ENCODE results near the gene CLDN5.

CLDN5 gene, protein sequence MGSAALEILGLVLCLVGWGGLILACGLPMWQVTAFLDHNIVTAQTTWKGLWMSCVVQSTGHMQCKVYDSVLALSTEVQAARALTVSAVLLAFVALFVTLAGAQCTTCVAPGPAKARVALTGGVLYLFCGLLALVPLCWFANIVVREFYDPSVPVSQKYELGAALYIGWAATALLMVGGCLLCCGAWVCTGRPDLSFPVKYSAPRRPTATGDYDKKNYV

DNA sequence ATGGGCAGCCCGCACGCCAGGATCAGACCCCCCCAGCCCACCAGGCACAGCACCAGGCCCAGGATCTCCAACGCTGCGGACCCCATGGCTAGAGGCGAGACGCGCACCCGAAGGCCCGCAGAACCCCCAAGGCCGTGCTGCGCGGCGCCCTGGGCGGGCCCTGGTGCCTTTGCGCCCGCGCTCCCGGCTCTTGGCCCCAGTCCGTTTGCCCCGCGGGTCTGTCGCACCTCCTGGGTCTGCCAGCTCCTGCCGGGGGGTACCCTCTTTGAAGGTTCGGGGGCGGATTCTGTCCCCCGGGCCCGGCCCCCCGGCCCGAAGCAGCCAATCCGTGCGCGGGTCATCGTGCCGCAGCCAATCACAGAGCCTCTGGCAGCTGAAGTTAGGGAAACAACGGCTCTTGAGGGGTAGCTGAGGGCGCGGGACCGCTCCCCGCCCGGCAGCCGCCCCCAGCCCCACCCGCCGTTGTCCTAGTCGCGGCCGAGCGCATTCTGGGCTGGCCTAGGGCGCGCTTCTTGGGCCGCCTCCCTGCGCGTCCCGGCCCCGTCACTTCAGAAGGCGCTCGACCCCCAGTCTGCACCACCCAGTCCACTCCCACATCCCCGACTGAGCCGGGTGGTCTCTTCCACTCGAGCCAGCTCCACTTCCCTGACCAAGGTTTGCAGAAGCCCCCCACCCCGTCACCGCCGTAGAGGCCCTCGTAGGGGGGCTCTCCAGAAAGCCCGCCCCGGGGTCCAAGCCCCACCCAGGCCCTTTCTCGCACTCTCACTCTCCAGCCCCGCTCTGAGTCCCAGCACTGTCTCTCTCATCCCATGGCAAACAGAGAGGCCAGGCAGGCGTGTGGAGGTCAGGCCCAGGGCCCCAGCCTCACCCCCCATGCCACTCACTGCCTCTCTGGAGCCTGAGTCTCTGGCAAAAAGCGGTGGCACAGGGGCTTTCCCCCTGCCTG lies at the start of gene CLDN5:
TSS of gene CLDN5 (minus strand) at position 241 of the 946 bp plus-strand sequence. CDS start at position 86, 155 bp downstream.
- H3K27ac ChIP-seq, result no peak within 1 kb of the TSS
- DNase-seq (ENCODE audit: low read depth, low spot score), result no peak

DNA sequence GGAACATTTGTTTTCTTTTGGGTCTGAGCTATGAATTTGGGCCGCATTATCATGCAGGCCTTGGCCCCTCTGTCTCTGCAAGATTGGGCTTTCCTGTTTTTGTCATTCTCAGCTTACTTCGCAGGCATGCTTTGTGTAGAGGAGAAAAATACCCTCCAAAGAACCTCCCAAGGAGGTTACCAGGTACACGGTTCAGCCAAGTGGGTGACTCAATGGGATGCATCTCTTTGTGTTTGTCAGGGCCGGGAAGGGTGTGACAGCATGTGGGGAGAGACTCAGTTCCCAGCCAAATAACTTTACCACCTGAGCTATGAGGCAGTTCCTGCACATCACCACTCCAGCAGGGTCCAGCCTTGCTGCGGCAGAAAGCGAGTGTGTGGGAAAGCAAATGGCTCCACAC lies 47.8 kb upstream of the CLDN5 start:
- no peak overlapping the region for H3K27ac ChIP-seq
- DNase-seq (ENCODE audit: low read depth, low spot score), result no peak

DNA sequence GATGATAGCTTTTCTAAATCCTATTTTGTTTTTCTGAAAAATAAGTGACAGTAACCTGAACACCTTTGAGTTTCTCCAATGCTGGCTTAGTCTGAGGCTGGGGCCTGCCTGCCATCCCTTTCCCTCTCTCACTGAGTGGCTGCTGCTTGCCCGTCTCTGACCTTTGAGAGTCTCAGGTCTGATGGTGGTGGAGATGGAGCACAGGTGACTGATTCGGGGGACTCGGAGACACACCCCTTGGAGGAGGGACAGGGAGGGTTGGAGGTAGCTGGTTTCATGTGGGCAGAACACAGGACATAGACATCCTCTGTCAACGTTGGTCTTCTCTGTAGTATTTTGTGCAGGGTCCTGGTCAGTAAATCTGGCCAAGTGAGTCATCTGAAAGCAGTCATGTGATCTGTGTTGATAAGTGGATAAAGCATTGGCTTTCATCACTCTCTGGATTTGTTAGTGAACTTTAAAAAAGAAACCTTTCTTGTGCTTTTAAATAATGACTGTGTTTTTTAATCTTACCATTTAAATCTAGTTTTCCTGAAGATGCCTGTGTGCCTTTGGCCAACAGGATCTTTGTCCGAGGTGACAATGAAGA lies 47.1 kb upstream of the CLDN5 start:
- no peak for DNase-seq (ENCODE audit: low read depth, low spot score)
- H3K27ac ChIP-seq, result no peak overlapping the region

DNA sequence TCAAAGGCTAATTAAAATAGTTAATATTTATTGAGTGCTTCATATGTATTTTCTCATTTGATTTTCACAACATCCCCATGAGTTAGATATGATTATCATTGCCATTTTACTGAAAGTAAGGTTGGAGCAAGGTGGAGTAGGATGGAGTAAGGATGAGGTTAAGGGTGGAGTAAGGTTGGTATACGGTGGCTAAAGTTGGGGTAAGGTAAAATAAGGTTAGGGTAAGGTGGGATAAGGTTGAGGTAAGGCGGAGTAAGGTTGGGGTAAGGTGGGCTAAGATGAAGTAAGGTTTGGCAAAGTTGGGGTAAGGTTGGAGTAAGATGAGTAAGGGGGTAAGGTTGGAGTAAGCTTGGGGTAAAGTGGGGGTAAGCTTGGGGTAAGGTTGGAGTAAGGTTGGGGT lies 45.8 kb upstream of the CLDN5 start:
- DNase-seq (ENCODE audit: low read depth, low spot score), result no peak

DNA sequence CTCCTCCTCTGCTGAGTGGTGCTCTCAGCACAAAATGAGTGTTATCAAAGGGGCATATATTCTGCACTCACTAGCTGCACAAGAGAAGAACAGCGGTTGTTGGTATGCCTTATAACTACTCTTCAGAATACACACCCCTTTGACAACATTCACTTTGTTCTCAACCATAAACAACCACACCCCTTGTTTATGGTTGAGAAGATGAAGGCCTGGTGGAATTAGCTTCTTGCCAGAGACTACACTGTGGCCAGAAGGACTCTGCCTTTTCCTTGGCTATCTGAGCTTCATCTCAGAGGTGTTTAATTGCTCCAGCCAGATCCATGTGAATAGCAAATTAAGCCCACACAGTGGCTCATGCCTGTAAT lies 45.0 kb upstream of the CLDN5 start:
- H3K27ac ChIP-seq, result peak overlapping the region; percentile 79
- no peak for DNase-seq (ENCODE audit: low read depth, low spot score)

More for the DNA sequence above, 45.8 kb upstream of the CLDN5 start:
- H3K27ac ChIP-seq, result no peak overlapping the region

DNA sequence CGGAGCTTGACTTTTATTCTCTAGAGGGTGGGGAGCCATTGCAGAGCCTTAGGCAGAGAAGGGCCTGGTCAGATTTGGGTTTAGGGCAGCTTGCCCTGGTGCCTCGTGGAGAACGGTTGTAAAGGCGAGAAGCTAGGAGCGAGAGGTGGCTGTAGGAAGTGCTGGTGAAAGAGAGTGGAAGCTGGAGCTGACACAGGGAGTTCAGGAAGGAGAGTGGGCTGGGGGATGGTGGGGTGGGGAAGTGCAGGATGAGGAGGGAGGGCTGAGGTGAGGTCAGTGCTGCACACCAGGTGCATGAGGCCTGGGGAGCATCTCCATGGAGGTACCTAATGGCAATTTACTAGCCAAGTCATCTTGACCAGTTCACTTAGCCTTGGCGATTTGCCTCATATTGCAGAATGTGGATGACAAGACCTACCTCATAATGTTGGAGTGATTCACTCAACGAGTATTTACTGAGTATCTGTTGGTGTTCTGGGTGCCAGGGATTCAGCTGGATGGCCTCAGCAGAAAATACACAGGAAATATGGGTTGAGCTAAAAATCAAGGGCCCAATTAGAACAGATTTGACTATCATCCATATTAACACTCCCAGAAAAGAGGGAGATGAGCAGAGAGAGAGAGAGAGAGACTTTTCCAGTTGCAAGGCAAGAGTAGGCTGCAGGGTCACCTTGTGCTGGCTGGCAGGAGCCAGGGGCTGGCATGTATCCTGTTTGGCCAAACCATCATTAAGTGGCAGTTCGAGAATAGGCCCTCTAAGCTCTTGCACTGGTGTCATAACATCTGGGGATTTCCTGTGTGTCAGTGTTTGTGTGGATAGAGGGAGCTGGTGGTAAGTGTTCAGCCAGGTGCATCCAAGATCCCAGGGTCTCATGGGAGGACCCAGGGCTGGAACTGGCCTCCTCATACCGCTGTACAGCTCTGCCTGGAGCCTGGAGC lies 44.4 kb upstream of the CLDN5 start:
- peak overlapping the region; percentile 79 for H3K27ac ChIP-seq
- DNase-seq (ENCODE audit: low read depth, low spot score), result peak; percentile 68

DNA sequence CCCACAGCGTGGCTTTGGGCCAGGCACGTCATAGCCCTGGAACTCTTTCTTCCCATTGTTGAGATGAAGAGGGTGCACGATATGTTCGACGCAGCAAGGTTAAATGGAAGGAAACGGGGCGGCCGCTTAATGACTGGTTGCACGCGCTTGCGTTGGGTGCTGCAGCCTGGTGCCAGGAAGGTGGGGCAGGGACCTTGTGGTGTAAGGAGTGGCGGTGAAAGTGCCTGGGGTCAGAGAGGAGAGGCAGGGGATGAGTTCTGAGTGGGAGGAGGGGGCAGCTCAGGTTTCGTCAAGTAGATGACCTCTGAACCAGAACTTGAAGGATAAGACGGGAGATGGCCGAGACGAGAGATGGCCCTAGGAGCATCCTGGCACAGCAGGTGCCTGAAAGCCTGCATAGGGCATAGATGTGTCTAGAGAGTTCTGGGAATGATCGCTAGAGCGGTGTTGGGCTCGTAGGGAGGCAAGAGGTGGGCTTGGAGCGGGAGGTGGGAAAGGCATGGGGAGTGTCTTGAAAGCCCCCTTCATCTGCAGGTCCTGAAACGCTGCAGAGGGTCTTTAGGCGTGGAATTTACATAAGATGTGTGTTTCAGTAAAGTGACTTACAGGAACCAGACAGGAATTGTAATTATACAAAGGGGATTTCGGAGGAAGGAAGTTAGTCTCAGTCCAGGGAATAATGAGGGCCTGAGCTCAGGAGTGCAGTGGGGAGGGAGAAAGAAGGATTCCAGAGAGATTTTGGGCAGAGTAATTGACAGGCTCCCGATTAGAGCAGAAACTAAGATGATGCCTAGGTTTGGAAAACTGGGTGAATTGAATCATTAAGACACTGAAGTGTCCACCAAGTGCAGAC lies 43.2 kb upstream of the CLDN5 start:
- no peak for DNase-seq (ENCODE audit: low read depth, low spot score)
- no peak overlapping the region for H3K27ac ChIP-seq

DNA sequence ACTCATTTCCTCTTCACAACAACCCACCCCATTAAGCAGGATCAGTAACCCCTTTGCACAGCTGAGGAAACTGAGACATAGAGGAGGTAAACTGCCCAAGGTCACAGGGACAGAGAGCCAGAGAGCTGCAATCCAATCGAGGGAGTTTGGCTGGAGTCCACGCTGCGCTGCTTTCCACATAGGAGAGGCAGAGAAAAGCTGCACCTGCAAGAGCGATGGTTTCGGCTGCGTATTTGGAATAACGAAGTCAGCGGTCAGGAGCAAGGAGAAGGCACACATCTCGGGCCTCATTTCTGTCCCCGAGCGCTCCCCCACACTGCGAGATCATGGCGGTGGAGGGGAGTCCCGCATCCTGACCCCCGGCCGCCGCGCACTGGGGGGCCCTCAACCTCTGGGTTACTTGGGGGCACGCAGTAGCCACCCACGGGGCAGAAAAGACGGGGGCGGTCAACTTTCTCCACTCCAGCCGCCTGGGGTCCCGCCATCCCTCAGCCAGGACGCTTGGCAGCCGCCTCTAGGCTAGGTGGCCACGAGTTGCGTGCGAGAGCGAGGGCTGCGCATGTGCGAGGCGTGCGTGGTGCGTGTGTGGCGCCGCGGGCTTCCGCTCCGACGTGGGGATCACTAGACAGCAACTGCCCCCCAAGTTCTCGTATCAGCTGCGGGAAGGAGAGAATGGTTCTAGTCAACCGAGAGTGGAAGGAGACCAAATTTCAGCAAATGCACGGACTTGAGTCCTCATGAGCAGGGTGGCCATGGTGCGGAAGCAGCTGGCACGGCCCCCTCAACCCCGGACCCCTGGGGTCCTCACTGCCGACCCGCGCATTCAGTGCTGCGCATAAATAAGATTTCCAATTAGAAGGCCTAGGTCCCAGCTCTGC lies 42.3 kb upstream of the CLDN5 start:
- H3K27ac ChIP-seq, result no peak overlapping the region
- no peak for DNase-seq (ENCODE audit: low read depth, low spot score)

DNA sequence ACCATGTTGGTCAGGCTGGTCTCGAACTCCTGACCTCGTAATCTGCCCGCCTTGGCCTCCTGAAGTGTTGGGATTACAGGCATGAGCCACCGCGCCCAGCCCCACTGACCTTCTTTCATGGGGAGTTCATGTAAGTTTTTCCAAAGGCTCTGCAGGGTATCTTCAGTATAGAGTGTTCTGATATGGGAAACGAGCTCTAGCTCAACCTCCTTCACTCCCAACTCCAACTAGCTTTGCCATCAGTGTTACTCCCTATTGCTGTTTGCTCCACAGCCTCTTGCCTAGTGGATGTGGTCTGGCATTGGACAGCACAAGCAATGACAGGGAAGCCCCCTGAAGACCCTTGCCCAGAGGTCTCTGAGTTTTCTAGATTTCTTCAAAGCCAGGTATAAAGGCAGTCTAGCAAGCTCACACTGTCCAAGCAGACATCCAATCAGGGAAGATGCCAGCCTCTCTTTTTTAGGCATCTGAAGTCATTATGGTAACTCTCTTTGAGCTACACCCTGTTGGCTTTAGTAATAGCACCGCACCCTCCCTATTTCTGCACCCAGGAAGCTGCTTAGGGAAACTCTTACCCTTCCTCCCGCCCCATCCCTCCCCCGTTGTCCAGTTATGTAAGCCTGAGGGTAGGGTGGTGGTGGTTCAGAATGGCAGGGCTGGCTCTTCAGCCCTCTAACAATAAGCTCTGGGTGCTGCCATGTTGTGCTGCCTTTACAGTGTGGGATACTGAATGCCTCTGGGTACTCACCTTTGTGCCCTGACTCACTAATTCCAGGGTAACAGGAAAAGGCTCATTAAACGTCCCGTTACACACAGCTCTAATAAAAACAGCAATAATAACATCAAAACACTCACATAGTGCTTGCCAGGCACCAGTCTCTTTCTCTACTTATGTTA lies 41.4 kb upstream of the CLDN5 start:
- H3K27ac ChIP-seq, result no peak overlapping the region
- DNase-seq (ENCODE audit: low read depth, low spot score), result no peak

DNA sequence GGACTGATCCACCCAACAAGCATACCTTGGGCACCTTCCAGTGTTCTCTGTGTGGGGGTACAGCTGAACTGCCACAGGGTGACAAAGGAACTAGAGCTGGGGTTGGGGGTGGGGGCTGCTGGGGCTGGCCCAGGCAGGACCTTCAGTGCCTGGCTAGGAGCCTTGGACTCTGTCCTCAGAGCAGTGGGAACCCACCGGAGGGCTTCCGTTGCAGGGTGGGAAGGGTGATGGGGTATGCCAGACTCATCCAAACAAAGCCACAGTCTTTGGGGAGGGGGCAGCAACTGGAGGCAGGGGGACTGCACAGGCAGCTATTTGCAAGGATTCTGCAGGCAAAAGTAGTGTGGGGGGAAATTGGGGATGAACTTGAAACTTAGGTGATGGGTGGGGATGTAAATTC lies 35.7 kb upstream of the CLDN5 start:
- no peak for DNase-seq (ENCODE audit: low read depth, low spot score)
- no peak overlapping the region for H3K27ac ChIP-seq

DNA sequence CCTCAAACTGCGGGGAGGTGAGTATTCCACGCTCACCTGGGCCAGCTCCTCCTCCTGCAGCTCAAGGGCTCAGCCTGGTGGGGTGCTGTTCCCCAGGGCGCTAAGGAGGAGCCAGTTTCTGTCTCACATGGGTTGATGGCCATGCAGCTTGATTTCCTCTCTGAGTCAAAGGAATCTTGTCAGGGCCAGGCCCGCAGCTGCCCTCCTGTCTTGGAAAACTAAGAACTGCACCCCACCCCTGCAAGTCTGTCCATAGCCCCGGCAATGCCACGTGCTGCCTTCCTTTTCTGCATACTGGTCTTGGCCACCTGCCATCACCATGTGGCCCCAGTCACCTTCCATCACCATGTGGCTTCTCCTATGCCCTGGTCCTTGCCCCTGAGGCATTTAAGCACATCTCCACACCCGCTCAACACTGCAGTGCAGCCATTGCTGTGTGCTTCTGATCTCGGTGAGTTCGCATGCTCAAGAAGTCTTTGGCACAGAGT lies 35.2 kb upstream of the CLDN5 start:
- DNase-seq (ENCODE audit: low read depth, low spot score), result no peak
- H3K27ac ChIP-seq, result no peak overlapping the region

DNA sequence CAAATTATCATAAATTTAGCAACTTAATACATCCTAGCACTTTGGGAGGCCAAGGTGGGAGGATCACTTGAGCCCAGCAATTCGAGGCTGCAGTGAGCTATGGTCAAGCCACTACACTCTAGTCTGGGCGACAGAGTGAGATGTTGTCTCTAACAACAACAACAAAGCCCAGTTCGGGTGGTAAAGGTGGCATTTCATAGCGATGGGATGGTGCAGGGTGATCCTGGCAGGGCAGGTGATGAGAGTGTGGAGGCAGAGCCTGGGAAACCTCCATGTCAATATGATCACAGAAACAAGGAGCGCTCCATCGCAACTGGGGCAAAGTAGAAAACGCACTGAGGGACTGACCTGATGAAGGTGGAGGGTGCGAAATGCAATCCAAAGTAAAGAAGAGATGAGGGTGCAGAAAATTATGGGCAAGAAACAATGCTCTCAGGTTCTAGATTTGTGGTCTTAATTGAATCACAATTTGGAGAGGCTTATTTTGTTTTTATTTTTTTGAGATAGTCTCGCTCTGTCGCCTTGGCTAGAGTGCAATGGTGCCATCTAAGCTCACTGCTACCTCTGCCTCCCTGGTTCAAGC lies 32.8 kb upstream of the CLDN5 start:
- DNase-seq (ENCODE audit: low read depth, low spot score), result no peak

DNA sequence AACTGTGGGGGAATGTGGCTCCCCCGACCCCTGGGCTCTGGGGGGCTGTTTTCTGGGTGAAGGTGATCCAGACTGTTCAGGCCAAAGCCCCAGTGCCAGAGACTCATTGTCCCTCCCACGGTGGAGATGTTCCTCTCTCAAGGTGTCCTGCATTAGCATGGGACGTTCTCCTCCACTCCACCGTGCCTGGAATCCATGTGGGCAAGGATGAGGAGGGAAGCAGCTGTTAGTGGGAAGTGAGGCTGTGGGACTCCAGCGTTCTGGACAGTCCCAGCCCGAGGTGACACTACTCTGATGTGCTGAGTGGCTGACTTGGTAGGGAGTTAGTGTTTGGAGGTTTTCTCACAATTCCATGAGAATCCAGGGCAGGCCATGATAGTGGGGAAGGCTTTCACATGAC lies 31.4 kb upstream of the CLDN5 start:
- DNase-seq (ENCODE audit: low read depth, low spot score), result no peak
- no peak overlapping the region for H3K27ac ChIP-seq

More for the DNA sequence above, 32.8 kb upstream of the CLDN5 start:
- no peak overlapping the region for H3K27ac ChIP-seq

DNA sequence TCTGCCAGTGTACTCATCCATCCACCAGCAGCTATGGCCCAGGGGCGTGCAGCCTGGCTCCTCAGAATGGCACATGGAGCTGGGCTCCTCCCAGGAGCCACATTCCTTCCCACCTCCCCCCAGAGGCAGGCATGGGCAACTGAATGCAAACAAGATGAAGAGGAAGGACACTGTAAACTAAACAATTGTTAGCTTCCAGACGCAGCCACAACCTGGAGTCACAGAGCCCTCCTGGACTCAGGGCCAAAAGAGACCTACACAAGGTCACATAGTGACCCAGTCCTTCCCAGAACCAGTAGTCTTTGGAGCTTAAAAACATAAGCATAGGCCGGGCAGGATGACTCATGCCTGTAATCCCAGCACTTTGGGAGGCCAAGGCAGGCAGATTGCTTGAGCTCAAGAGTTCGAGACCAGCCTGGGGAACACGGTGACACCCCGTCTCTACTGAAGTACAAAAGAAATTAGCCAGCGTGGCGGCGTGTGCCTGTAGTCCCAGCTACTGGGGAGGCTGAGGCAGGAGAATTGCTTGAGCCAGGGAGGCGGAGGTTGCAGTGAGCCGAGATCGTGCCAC lies 30.7 kb upstream of the CLDN5 start:
- no peak for DNase-seq (ENCODE audit: low read depth, low spot score)
- H3K27ac ChIP-seq, result no peak overlapping the region

DNA sequence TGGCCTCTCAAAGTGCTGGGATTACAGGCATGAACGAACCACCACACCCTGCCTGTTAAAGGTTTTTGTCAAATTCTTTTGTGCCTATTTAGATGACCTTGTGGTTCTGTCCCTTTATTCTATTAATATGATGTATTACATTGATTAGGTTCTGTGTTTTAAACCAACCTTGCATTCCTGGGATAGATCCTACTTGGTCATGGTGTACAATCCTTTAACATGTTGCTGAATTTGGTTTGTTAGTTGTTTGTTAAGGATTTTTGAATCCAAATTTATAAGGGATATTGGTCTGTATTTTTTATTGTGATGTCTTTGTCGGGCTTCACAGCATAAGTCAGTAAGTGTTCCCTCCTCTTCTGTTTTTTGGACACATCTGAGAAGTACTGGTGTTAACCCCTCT lies 29.0 kb upstream of the CLDN5 start:
- DNase-seq (ENCODE audit: low read depth, low spot score), result no peak
- H3K27ac ChIP-seq, result no peak overlapping the region

DNA sequence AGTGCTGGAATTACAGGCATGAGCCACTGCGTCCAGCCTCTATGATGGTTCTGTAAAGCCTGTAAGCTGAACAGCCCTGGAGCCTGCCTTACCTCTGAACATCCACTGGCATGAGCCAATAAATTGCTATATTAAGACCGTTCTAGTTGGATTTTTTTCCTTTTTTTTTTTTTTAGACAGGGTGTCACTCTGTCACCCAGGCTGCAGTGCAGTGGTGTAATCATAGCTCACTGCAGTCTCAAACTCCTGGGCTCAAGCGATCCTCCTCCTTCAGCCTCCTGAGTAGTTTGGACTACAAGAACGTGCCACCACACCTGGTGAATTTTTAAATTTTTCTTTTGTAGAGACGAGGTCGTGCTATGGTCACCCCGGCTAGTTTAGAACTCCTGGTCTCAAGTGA lies 26.2 kb upstream of the CLDN5 start:
- no peak overlapping the region for H3K27ac ChIP-seq
- DNase-seq (ENCODE audit: low read depth, low spot score), result no peak

DNA sequence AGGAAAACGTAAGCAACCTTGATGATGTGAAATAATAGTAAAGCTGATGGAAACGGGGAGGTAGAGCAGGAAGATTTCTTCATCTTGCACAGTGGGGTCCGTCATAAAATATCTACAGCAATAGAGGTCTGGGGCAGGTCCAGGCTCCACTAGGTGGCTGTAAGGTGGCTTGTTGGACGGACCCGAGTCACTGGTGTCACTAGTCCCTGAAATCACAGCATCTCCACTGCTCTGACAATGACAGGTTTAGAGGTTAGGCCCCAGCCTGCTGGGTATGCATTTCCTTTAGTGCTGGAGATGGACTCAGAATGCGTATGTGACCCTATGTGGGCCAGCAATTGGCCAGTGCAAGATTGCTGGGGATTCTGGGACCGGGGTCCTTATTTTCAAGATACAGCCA lies 25.2 kb upstream of the CLDN5 start:
- no peak overlapping the region for H3K27ac ChIP-seq
- DNase-seq (ENCODE audit: low read depth, low spot score), result no peak

Data from epithelial cell of prostate (primary cell).